ENCODE data around the gene CCL14. TPM values are rescaled to one million over a fixed set of nuclear protein-coding genes. Genes with fewer than 3 reads are reported as not detected.

The CCL14 gene
- total RNA-seq, 1 donor from 2014 or later, result not detected

GRCh38 chr17:36014946-36015345, 28.4 kb upstream of the CCL14 start:
- no peak for DNase-seq
- Mint-ChIP-seq H3K27ac (ENCODE audit: unreplicated experiment) (no peak overlapping the region), H3K4me1 (ENCODE audit: low read depth, unreplicated experiment) (no peaks in the 10 kb centered on the region), H3K36me3 (ENCODE audit: unreplicated experiment) (no peaks in the 10 kb centered on the region), H3K4me3 (ENCODE audit: unreplicated experiment) (no peak overlapping the region), H3K9me3 (ENCODE audit: unreplicated experiment) (no peaks in the 10 kb centered on the region), H3K27me3 (ENCODE audit: unreplicated experiment) (no peaks in the 10 kb centered on the region)
- no peak for TF ChIP-seq CTCF (IDR thresholded peaks at IDR 0.05; ENCODE audit: partially characterized antibody, unreplicated experiment)

DNA sequence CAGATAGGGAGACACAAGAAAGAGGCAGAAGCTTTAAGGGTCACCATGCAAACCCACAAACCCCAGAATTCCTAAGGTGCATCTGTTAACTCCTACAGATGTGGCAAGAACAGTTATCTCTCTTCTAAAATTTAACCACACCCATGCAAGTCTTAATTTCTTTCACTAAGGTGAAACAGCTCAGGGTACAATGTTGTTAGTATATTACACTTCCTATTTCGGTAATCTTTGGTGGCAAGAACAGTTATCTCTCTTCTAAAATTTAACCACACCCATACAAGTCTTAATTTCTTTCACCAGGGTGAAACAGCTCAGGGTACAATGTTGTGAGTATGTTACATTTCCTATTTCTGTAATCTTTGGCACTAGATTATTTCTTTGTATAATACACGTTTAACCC, 24.7 kb upstream of the CCL14 start:
- H3K9me3 Mint-ChIP-seq (ENCODE audit: unreplicated experiment), result no peaks in the 10 kb centered on the region
- DNase-seq, result no peak
- H3K27ac Mint-ChIP-seq (ENCODE audit: unreplicated experiment), result no peak overlapping the region
- H3K27me3 Mint-ChIP-seq (ENCODE audit: unreplicated experiment), result no peaks in the 10 kb centered on the region
- H3K36me3 Mint-ChIP-seq (ENCODE audit: unreplicated experiment), result peaks cover 6% of the 10 kb centered on the region
- TF ChIP-seq CTCF (IDR thresholded peaks at IDR 0.05; ENCODE audit: partially characterized antibody, unreplicated experiment), result no peak
- no peak overlapping the region for H3K4me3 Mint-ChIP-seq (ENCODE audit: unreplicated experiment)
- no peaks in the 10 kb centered on the region for H3K4me1 Mint-ChIP-seq (ENCODE audit: low read depth, unreplicated experiment)

GRCh38 chr17:36008998-36009665, 22.6 kb upstream of the CCL14 start:
- no peaks in the 10 kb centered on the region for H3K9me3 Mint-ChIP-seq (ENCODE audit: unreplicated experiment)
- TF ChIP-seq CTCF (IDR thresholded peaks at IDR 0.05; ENCODE audit: partially characterized antibody, unreplicated experiment), result peak; percentile 40
- H3K4me1 Mint-ChIP-seq (ENCODE audit: low read depth, unreplicated experiment), result no peaks in the 10 kb centered on the region
- no peak for DNase-seq
- peaks cover 6% of the 10 kb centered on the region for H3K36me3 Mint-ChIP-seq (ENCODE audit: unreplicated experiment)
- H3K4me3 Mint-ChIP-seq (ENCODE audit: unreplicated experiment), result no peak overlapping the region
- H3K27ac Mint-ChIP-seq (ENCODE audit: unreplicated experiment), result no peak overlapping the region
- no peaks in the 10 kb centered on the region for H3K27me3 Mint-ChIP-seq (ENCODE audit: unreplicated experiment)

DNA sequence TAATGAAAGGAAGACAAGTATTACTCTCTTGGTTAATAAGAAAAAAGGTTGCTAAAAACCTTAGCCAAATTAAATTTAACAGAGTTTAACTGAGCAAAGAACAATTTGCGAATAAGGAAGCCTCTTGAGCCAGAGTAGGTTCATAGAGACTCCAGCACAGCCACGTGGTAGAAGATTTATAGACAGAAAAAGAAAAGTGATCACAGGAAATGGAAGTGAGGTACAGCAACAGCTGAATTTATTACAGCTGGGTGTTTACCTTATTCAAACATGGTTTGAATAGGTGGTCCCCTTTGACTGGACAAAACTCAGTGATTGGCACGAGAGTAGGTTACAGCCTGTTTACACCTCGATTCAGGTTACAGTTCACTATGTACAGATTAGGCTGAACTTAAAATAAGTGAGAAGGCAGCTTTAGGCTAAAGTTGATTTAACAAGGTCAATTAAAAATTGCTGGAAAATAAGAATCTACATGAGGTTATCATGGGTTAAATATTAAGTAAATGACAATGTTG, 18.1 kb upstream of the CCL14 start:
- no peak overlapping the region for H3K4me3 Mint-ChIP-seq (ENCODE audit: unreplicated experiment)
- no peaks in the 10 kb centered on the region for H3K27me3 Mint-ChIP-seq (ENCODE audit: unreplicated experiment)
- H3K36me3 Mint-ChIP-seq (ENCODE audit: unreplicated experiment), result peaks cover 6% of the 10 kb centered on the region
- no peaks in the 10 kb centered on the region for H3K4me1 Mint-ChIP-seq (ENCODE audit: low read depth, unreplicated experiment)
- no peak for DNase-seq
- no peak for TF ChIP-seq CTCF (IDR thresholded peaks at IDR 0.05; ENCODE audit: partially characterized antibody, unreplicated experiment)
- no peaks in the 10 kb centered on the region for H3K9me3 Mint-ChIP-seq (ENCODE audit: unreplicated experiment)
- no peak overlapping the region for H3K27ac Mint-ChIP-seq (ENCODE audit: unreplicated experiment)

DNA sequence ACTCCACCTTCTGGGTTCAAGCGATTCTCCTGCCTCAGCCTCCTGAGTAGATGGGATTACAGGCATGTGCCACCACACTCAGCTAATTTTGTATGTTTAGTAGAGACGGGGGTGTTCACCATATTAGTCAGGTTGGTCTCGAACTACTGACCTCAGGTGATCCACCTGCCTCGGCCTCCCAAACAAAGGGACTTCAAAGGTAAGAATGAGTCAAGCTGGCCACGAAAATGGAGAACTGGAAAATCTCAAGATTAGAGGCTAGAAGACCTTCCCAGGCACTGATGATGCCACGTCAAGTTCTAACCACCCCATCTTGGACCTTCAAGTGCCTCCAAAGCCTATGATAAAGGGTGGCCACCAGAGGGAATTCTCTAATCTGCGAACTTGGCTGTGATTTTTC, 16.1 kb upstream of the CCL14 start:
- Mint-ChIP-seq H3K36me3 (ENCODE audit: unreplicated experiment) (no peaks in the 10 kb centered on the region), H3K9me3 (ENCODE audit: unreplicated experiment) (no peaks in the 10 kb centered on the region), H3K4me1 (ENCODE audit: low read depth, unreplicated experiment) (no peaks in the 10 kb centered on the region), H3K27ac (ENCODE audit: unreplicated experiment) (no peak overlapping the region), H3K27me3 (ENCODE audit: unreplicated experiment) (no peaks in the 10 kb centered on the region), H3K4me3 (ENCODE audit: unreplicated experiment) (no peak overlapping the region)
- TF ChIP-seq CTCF (IDR thresholded peaks at IDR 0.05; ENCODE audit: partially characterized antibody, unreplicated experiment), result no peak
- DNase-seq, result no peak

All from glutamatergic neuron (in vitro differentiated cells).